Transverse colon (tissue), 3 donors: ENCODE data around the gene ATG13.

Experiments used
- CTCF ChIP-seq, 5 experiments: fragments of 200-600 bp in 3 of 5; fragments of 450-650 bp in 2 of 5; sonication (generic) in 3 of 5; IDR thresholded peaks; 1 replicate in 2 of 5; 2 replicates in 3 of 5; pipeline ENCODE4 v1.5.1; 2016 to 2017; ENCODE audit warnings: antibody characterized with exemption in 5 of 5, inconsistent platforms in 3 of 5, mild to moderate bottlenecking in 2 of 5, moderate library complexity in 1 of 5
- EP300 ChIP-seq: sonication (generic); formaldehyde crosslinking; IDR thresholded peaks from one replicate; pipeline ENCODE4 v1.6.1; 2017; ENCODE audit warnings: antibody characterized with exemption, low read depth
- POLR2A ChIP-seq: fragments of 450-650 bp; IDR thresholded peaks from one replicate; pipeline ENCODE4 v1.6.1; 2016; ENCODE audit warnings: antibody characterized with exemption, mild to moderate bottlenecking, moderate library complexity

- TF ChIP-seq CTCF (IDR thresholded peaks at IDR 0.05) (no peak), POLR2A (no peak), EP300 (no peak)
Observed at GRCh38 chr11:46706886-46707285, 89.5 kb downstream of the ATG13 start.
